ENCODE data around the gene BHLHA9.
"Not testable (repeated sequence)": the region's sequence is repeated elsewhere in the genome, so short reads cannot be mapped to it uniquely, and the experiment has no call there.

The BHLHA9 gene

DNA sequence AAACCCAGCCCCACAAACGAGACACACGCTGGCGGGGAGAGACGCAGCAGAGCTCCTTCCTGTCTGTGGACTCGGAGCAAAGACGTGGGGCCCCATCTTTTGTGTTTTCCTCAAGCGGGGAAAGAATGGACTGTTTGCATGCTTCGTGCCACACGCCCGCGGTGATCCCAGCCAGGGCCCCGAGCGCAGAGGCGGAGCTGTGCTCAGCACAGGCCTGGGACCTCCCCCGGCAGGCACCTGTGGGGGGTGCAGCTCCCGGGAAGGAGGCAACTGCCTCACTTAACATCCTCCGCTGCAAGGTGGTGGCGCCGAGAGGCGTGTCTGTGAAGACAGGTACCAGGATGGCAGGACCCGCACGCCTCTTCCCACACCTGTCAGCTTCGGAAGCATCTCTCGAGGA is 28.4 kb downstream of the BHLHA9 start:
- DNase-seq (ENCODE audit: insufficient read length, low spot score) (no peak), FAIRE-seq (no peak)

DNA sequence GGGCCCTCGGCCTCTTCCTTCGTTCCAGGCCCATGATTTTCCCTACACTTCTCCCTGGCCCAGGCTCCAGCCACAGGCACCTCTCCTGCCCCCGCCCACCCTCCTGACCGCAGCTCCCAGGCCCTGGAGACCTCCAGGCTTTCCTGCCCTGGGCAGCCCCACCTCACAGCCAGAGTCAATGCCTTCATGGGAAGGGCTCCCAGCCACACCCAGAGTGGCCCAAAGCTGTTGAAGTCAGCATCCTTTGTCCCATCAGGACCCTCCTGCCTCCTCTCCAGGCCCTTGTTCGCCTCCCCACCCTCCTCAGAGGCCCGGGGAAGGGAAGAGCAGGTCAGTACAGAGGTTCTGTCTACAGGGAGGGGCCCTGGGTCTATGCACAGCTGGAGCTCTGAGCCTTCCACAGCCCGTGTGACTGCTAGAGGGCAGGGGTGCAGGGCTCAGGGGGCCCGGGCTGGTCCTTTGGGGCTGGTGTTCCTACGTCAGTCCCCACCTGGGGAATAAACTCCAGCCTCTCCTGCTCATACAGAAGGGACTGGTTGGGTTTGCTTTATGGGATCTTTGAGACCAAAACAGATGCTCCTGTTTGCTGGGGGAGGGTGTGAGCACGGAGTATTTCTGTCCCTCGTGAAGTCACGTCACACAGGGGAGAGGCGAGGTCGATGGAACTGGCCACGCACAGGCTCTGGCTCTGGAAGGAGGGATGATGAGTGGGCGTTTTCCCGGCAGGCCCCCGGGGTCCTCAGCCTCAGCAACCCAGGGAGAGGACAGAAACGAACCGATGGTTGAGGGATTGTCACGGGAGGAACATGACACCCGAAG is 29.5 kb downstream of the BHLHA9 start:
- DNase-seq (ENCODE audit: insufficient read length, low spot score) (no peak), FAIRE-seq (no peak)

DNA sequence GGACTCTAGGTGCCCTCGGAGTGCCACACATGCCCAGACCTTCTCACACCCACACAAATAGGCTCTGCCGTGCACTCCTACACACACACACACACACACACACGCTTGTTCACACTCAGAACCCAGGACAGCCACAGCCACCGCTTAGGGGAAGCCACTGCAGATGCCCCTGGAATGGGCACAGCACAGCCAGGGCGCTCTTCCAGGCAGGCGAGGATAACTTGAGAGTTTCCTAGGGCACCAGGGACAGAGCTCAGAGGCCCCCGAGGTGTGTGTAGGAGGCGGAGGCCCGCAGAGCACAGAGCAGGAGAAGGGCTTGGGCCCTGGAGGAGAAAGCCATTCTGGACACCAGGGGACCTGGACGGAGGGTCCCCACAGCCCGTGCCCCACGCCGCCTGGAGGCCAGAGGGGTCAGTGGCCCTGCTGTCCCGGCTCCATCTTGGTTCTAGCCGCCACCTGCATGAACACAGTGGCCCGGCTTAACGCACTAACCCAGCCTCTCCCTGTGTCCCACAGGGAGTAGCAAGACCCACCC is 30.2 kb downstream of the BHLHA9 start:
- FAIRE-seq (no peak), DNase-seq (ENCODE audit: insufficient read length, low spot score) (no peak)

DNA sequence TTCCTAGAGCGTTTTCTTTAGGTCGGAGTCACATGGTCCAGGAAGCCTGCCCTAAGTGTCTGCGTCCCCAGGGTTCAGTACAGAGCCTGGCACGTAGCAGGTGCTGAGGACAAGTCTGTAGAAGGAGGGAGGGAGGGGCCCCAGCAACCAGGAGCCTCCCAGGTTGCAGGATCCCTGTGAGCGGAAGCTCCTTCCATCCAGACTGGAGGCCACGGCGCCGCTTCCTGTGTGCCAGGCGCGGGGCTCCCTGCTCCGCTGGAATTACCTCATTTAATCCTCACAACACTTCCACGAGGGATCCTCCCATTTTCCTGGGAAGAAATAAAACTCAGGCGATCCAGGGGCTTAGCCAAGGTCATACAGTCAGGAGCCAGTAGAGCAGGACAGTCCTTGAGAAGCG is 31.3 kb downstream of the BHLHA9 start:
- DNase-seq (ENCODE audit: insufficient read length, low spot score) (no peak), FAIRE-seq (no peak)

DNA sequence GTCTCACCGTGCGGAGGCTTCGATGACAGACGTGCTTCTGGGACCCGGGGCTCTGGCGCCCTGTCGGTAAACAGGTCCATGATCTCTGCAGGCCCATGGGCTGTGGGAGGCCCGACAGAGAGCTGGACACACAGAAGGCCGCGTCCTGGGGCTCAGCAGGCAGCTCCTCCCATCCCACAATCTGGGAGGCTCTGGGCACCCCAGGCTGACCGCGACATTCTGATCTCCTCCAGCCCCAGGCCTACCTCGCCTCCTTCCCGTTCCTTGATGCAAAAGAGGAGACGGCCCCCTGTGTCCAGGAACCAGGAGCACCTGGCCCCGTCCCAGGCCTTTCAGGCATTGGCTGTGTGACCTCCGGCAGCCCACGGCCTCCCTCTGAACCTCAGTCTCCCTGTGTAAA is 32.5 kb downstream of the BHLHA9 start:
- no peak for DNase-seq (ENCODE audit: insufficient read length, low spot score)
- FAIRE-seq = no peak

DNA sequence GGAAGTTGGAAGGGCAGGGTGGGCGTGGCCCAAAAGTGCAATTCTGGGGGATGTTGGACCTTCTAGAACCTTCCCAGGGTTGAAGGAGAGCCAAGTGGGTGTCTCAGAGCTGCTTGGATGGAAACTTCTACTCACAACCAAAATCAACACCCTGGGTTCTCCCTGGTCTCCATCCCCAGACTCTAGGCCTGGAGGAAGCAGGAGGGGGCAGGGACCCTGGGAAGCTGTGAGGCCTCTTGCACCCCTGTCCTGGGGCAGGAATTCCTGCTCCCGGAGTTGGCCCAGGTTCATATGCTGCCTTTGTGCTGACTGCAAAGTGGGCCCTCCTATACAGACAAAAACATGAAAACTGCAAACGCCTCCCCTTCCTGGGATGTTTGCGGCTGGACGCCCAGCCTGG is 34.3 kb downstream of the BHLHA9 start:
- FAIRE-seq (no peak), DNase-seq (ENCODE audit: insufficient read length, low spot score) (no peak)

DNA sequence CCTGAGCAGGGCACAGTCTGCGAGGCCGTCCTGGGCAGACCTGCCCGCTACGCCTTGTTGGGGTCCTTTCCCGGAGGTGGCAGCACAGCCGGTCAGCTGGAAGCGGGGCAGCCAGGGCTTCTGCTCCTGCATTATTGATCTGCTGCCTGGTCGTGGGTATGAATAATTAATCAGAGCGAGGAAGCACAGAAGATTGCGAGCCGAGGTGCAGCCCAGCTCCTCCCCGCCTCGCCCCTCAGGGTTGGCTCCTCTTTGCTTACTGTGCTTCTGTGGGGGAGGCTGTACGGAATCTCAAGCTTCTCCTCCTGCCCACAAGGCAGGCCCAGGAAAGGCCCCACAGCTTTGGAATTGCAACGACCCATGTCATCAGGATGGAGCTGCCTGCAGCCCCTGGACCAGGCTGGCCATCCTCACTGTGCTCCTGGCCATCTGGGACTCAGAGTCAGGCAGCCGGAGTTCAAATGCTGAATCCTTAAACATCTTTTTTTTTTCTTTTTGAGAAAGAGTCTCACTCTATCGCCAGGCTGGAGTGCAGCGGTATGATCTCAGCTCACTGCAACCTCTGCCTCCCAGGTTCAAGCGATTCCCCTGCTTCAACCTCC is 34.8 kb downstream of the BHLHA9 start:
- FAIRE-seq = no peak
- DNase-seq (ENCODE audit: insufficient read length, low spot score) = no peak

DNA sequence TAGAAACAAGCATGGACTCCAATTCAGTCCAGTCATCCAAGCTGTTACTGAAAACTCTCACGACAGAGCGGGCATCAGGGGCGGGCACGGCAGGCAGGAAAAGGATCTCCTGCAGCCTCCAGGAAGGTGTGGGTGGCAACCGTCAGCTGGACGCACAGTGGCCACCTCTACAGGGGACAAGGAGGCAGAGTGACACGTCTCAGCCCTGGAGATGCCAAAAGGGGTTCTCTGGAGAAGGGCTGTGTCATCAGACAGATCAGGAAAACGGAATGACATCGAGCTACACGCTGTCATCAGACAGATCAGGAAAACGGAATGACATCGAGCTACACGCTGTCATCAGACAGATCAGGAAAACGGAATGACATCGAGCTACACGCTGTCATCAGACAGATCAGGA is 37.6 kb downstream of the BHLHA9 start:
- FAIRE-seq; DNase-seq (ENCODE audit: insufficient read length, low spot score): not testable (repeated sequence)

DNA sequence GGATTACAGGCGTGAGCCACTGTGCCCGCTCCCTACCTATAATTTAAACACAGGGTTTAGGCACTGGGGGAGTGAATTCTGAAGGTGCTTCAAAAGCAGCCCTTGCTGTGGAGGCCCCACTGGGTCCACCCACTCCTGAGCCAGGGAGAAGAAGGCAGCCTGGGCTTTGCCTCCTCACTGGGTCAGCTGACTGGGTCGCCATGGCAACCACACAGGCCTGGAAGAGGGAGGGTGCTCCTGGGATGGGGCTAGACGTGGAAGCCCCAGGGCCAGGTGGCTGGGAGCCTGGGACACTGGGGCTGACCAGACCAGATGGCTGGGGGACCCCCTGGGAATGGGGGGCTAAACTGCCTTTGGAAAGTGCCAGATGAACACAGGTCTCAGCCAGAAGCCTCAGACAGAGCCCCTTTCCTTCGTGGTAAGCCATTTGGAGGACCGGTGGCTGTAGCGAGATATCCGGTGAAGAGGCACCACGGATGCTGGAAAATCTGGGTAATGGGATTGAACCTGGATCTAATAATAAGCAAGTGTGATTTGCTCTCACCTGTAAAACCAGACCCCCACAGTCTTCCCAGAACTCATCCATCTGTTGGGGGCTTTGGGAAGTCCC is 42.1 kb downstream of the BHLHA9 start:
- FAIRE-seq (no peak), DNase-seq (ENCODE audit: insufficient read length, low spot score) (no peak)

DNA sequence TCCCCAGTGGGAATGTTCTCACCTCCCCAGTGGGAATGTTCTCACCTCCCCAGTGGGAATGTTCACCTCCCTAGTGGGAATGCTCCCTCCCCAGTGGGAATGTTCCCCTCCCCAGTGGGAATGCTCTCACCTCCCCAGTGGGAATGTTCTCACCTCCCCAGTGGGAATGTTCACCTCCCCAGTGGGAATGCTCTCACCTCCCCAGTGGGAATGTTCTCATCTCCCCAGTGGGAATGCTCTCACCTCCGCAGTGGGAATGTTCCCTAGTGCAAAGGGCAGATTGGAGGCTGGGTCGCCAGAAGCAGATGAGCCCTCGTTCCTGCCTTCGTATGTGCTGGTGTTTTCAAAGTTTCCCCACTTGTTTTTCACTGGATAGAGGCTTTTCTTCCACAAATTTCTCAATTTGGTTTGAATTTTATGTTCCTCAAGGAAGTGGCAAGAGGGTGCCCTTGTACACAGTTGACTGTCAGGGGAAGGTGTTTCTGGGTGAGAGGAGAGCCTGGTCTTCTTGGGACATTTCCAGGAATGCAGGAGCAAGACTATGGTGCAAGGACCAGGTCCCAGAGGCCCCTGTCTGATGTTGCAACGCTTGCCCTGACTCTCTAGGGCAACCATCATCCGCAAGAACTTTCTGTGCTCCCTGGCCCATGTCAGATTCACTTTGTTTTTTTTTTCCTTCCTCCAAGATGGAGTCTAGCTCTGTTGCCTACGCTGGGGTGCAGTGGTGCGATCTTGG is 43.2 kb downstream of the BHLHA9 start:
- DNase-seq (ENCODE audit: insufficient read length, low spot score) = no peak
- no peak for FAIRE-seq

DNA sequence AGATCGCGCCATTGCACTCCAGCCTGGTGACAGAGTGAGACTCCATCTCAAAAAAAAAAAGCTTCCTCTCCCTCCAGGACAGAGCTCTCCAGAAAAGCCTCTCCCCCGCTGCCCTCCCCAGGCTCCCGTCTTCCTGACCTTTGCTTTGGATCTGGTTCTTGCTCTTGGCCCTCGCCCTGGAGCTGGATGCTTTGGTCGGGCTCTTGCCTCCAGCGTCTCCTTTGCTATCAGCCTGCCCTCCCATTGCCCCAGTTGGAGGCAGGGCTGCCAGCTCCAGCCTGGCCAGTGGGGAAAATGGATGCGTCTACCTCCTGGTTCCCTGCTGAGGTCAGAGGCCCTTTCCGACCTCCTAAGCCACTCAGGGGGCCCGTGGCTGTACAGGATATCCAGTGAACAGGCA is 45.2 kb downstream of the BHLHA9 start:
- DNase-seq (ENCODE audit: insufficient read length, low spot score) (no peak), FAIRE-seq (no peak)

DNA sequence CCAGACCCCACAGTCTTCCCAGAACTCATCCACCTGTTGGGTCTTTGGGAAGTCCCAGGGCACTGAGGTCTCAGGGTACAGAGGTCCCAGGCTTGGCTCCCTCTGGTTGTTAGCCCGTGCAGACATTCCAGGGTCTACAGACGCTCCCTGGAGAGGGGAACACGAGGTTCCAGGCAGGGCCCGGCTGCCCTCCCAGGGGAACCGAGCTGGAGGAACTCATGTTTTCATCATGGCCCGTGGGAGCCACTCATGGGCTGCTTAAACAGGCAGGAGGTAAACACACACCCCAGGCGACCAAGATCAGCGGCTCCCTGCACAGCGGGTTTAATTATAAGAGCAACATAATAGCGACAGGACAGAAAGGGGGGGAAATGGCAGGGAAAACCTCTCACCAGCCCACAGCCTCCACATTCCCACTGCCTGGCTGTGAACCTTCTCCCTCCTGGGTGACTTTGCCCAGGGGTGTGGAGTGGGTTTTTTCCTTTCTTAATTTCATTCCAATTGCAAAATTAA is 45.7 kb downstream of the BHLHA9 start:
- FAIRE-seq (no peak), DNase-seq (ENCODE audit: insufficient read length, low spot score) (no peak)

All from GM19239 (cell line).